GM19239 (cell line): Measurements from ENCODE around the gene NMUR1.
A peak's percentile ranks its signal among the peaks of the same experiment; 100 is the strongest.

Experiments used
- DNase-seq: peaks from one replicate; pipeline ENCODE4 v3.0.0; 2011; ENCODE audit warnings: low spot score; ENCODE audit not compliant: insufficient read length
- FAIRE-seq: peaks from 2 replicates; lab custom pipeline; 2011; peaks lifted over from hg19 to GRCh38; lab: Jason Lieb, UNC

Gene NMUR1

DNA sequence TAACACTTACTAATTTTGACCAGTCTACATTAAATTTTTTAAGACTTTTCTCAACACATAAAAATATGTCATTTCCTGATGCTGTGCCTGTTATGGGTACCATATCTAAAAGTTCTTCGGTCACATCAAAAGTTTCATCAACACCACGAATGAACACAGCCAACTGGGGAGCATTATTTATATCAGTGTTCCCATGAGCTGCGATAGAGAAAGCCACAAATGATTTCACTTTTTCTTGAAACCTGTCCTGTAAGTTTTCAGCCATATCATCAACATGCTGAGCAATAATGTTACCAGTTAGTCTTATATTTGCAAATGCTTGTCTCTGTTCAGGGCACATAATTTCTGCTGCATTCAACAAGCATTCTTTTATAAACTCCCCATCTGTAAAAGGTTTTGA is 35.6 kb downstream of the NMUR1 start:
- DNase-seq: no peak
- FAIRE-seq: no peak

DNA sequence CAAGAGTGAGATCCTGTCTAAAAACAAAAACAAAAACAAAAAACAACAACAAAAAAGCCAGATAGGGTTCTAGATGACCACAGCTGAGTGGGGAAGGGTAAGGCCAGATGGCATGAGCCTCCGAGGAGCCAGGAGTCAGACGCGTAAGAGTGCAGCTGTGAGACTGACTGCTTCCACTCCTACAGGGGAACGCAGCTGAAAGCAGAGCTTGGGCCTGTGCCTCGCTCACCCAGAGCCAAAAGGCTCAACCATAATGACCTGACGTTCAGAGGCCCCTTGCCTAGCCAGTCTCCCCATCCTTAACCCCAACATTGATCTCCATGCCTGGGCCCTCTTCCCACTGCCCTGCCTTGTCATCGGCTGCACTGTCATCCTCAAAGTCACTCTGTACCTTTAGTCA is 39.4 kb downstream of the NMUR1 start:
- DNase-seq: no peak
- FAIRE-seq: no peak

DNA sequence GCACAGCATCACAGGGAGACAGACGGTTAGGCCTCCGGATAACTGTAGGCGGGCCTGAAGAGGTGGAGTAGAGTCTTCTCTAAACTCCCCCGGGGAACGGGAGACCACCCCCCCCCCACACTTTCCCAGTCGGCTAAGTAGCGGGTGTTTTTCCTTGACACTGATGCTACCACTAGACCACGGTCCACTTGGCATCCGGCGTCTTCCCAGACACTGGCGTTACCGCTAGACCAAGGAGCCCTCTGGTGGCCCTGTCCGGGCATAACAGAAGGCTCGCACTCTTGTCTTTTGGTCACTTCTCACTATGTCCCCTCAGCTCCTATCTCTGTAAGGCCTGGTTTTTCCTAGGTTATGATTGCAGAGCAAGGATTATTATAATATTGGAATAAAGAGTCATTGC is 40.3 kb downstream of the NMUR1 start:
- no peak for FAIRE-seq
- no peak for DNase-seq

DNA sequence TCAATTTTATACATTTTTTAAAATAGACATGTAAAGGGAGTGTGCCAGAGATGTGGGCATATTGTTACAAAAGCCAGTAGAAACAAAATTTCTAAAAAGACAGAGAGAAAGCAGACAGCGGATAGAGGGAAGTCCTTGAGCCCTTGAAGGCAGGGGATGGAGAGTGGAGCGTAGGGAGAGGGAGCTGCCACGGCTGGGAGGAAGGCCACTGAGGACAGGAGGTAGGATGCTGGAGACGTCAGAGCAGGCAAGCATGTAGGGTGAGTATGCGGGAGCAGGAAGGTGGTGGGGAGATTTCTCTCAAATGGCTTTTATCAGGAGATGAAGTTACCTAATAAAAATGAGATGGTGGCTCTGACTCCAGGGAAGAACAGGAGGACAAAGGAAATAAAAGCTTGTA is 41.9 kb downstream of the NMUR1 start:
- DNase-seq (no peak), FAIRE-seq (no peak)

DNA sequence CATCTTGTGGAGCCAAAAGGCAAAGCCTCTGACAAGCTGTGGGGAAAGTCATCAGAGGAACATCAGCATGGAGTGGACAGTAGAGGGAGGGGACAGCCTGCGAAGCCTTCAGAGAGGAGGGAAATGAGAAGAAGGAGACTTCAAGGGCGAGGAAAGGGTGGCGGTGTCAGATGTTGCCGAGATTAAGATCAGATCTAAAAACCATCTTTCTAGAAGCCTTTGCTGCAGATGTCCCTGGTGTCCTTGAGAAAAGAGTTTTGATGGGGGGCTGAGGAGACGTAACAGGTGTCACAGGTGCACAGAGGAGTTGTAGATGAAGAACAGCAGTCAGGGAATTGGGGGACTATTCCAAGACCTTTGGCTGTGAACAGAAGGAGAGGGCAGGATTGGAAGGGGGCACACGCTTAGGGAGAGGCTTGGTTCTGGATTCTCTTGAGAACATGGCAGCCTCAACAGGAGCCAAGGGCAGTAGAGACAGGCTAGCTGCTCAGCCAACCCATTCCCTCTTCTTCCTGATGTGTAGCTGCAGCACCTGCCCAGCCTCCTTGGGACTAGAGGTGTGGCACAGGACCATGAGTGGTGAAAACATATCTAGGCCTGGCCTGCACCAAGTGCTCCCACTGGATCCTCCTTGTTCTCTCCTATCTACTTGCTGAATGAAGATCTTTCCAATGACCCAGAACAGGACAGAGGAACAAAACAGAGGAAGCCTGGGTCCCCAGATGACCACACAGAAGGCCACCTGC is 43.2 kb downstream of the NMUR1 start:
- DNase-seq (no peak), FAIRE-seq (no peak)

DNA sequence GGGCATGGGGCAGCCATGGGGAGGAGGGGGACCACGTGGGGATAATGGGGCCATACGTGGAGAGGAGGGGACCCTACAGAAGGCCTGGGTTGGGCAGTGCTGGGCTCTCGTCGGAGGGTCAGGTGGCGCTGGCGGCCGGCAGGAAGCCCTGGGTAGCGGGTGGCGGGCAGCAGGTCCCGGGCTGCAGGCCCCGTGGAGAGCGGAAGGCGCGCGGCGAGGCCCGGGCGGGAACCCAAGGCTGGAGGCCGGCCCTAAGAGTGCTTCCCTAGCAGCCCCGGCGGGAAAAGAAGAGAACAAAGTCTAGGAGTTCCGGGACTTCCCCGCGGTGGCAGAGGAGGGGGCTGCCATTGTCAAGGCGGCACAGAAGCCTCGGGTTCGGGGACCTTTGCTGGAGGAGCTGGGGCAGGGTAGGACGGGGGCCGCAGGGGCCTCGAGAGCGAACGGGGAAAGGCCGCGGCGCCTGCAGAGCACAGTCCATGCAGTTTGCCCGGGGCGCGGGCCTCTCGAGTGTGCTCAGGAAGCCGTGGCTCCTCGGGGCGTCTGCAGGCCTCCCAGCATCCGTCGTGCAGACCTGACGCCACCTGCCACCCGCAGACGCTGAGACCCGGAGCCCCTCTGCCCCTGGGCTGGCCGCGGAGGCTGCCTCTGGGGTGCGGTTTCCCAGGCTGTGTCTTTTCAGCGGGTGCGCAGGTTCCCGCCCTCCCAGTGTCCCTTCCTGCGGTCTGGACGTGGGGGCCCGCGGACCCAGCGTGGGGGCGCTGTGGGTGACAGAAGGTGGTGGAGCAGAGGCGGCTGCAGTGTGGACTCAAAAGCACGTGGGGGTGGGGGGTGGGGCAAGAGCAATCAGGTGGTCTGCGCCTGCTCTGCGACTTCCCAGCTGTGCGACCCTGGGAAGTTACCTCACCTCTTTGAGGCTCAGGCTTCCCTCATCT is 46.6 kb downstream of the NMUR1 start:
- FAIRE-seq: no peak
- DNase-seq: peak; percentile 42

DNA sequence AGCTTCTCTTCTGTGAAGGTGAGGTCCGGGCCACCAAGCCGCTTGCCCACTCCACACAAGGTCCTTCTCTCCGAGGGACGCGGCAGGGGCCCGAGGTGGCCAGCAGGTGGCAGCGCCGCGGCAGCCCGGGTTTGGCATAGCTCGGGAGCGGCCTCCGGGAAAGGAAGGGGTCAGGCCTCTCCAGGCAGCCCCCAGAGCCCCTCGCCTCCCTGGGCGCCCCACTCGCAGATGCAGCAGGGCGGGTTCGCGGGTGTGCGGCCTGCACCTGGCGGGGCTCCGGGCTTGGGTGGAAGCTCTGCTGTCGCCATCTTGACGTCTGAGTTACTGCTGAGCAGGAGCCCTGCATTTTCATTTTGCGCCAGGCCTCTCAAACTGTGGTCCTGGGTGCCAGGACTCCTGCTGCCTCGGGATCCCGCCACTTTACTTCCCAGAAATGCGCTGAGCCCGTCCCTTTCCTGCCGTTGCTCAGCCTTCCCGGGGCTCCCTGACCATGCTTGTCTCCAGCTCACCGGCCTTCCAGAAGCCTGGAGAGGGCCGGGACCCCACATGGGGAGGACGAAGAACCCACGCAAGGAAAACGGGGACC is 47.3 kb downstream of the NMUR1 start:
- no peak for FAIRE-seq
- peak; percentile 80 for DNase-seq

DNA sequence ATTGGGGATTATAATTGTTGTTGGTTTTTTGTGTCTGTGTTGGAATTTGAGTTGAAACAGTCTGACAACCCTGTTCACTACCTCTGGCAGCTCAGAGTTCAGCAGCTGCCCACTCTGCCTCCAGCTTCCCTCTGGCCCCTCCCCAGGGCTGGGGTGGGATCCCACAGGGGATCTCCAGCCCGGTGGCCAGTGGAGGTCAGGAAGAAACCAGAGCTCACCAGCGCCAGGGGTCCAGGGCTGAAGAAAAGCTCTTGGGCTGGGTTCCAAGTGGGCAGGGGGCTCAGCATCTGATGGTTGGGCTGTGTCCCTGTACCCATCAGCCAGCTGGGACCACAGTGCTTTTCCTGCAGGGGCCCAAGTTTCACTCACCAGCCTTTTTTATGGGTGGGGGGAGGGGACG is 49.5 kb downstream of the NMUR1 start:
- FAIRE-seq (no peak), DNase-seq (no peak)

DNA sequence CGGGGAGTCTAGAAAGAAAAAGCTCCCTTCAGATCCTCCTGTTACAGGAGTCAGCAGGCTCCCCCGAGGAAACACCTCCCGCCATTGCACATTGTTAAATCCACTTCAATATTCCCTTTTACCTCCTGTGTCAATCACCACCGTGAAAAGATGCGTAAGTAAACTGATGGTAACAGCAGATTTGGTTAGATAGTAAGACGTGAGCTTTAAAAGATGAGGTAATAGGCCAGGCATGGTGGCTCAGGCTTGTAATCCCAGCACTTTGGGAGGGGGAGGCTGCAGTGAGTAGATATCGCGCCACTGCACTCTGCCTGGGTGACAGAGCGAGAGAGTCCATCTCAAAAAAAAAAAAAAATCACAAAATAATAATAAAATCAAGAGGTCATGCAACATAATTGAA is 50.8 kb downstream of the NMUR1 start:
- FAIRE-seq: no peak
- DNase-seq: no peak

DNA sequence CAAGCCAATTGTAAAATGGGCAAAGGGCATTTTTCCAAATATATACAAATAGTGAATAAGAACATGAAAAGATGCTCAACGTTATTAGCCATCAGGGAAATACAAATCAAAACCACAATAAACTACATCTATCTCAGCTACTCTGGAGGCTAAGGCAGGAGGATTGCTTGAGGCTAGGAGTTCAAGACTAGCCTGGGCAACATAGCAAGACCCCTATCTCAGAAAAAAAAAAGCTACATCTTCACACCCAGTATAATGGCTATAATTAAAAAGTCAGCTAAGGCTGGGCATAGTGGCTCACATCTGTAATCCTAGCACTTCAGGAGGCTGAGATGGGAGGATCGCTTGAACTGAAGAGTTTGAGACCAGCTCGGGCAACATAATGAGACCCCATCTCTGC is 53.3 kb downstream of the NMUR1 start:
- FAIRE-seq: no peak

DNA sequence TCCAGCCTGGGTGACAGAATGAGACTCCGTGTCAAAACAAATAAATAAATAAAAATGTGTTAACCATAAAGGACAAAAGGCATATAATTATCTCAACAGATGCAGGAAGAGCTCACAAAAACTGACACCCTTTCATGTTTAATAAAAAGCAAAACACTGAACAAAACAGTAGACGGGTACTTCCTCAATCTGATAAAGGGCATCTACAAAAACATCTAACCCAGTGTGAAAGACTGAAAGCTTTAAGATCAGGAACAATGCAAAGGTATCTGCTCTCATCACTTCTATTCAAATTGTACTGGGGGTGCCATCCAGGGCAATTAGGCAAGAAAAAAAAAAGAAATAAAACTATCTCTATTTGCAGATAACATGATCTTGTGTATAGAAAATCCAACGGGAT is 54.3 kb downstream of the NMUR1 start:
- no peak for FAIRE-seq
- no peak for DNase-seq

More for the DNA sequence above, 53.3 kb downstream of the NMUR1 start:
- no peak for DNase-seq
